Measurements from ENCODE around the gene SELENOM.

DNA sequence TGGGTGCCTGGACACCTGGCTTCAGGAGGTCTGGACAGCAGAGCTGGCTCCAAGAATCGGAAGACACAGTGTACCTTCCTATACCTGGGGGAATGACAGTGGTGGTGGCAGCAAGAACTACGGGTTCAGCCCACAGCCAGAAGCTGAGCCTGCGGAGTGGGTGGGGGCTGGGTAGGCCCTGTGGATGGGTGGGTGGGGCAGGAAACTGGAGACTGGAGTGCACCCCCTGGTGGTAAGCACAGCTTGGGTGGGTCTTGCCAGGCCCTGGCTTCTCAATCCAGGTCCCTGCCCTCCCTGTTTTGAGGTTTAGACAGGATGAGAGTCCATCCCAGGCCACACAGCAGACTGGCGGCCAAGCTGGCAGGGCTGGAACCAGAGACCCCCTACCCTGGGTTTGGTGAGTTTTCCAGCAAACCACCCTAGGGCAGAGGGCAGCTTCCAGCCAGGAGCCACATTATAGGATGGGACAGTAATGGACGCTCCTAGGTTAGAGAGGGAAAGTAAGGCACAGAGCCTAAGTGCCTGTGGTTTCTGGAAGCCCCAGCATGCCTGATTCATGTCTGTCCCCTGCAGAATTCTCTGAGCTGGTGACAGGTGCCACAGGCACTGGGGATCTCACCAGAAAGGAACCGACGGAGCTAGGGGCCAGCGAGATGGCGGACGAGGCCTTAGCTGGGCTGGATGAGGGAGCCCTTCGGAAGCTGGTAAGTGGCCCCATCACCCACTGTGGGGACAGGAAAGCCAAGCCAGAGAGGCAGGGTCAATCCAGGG, 24.6 kb downstream of the SELENOM start:
- no peak for TF ChIP-seq EZH2 (IDR thresholded peaks at IDR 0.05; ENCODE audit: borderline replicate concordance, insufficient read depth, low read length, poor library complexity, severe bottlenecking)
- TF ChIP-seq, protein P1, sequence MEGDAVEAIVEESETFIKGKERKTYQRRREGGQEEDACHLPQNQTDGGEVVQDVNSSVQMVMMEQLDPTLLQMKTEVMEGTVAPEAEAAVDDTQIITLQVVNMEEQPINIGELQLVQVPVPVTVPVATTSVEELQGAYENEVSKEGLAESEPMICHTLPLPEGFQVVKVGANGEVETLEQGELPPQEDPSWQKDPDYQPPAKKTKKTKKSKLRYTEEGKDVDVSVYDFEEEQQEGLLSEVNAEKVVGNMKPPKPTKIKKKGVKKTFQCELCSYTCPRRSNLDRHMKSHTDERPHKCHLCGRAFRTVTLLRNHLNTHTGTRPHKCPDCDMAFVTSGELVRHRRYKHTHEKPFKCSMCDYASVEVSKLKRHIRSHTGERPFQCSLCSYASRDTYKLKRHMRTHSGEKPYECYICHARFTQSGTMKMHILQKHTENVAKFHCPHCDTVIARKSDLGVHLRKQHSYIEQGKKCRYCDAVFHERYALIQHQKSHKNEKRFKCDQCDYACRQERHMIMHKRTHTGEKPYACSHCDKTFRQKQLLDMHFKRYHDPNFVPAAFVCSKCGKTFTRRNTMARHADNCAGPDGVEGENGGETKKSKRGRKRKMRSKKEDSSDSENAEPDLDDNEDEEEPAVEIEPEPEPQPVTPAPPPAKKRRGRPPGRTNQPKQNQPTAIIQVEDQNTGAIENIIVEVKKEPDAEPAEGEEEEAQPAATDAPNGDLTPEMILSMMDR (IDR thresholded peaks at IDR 0.05; ENCODE audit: poor library complexity, severe bottlenecking) = no peak
- TF ChIP-seq POLR2AphosphoS5 (IDR thresholded peaks at IDR 0.05) = no peak
- no peak for TF ChIP-seq MXI1 (conservative IDR thresholded peaks at IDR 0.05; ENCODE audit: poor library complexity, severe bottlenecking)

Data from neural cell (in vitro differentiated cells).